Fibroblast of lung (primary cell): ENCODE results near the gene AFTPH.

Experiments
- EZH2 ChIP-seq: IDR thresholded peaks from 2 replicates; pipeline ENCODE4 v1.5.1; 2012; ENCODE audit warnings: low read length, control low read depth, mild to moderate bottlenecking; ENCODE audit errors: missing control alignments
- TF ChIP-seq, protein P1 (sequence below), 2 donors: IDR thresholded peaks in 1 of 2; conservative IDR thresholded peaks in 1 of 2; 1 replicate in 1 of 2; 2 replicates in 1 of 2; pipeline ENCODE4 v1.5.1; 2011 to 2012; ENCODE audit warnings: low read length in 2 of 2, control low read depth in 1 of 2, inconsistent platforms in 1 of 2, low read depth in 1 of 2, mild to moderate bottlenecking in 1 of 2

DNA sequence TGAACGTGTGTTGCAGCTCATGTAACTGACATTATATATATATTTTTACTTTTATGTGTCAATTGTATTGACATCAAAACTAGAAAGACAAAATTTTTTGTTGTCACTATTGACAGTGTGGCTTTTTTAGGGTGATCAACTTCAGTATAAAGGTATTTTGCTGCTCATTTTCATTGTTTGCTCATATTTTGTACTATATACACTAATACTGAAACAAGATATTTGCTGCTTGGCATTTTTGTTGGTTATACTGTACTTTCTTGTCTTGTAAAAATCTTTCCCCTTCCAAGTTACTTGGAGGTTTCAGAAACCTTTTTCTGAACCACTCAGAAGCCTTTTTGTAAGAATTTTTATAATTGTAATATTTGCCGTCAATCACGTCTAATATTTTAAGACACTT is 16.5 kb downstream of the AFTPH start:
- TF ChIP-seq, protein P1, sequence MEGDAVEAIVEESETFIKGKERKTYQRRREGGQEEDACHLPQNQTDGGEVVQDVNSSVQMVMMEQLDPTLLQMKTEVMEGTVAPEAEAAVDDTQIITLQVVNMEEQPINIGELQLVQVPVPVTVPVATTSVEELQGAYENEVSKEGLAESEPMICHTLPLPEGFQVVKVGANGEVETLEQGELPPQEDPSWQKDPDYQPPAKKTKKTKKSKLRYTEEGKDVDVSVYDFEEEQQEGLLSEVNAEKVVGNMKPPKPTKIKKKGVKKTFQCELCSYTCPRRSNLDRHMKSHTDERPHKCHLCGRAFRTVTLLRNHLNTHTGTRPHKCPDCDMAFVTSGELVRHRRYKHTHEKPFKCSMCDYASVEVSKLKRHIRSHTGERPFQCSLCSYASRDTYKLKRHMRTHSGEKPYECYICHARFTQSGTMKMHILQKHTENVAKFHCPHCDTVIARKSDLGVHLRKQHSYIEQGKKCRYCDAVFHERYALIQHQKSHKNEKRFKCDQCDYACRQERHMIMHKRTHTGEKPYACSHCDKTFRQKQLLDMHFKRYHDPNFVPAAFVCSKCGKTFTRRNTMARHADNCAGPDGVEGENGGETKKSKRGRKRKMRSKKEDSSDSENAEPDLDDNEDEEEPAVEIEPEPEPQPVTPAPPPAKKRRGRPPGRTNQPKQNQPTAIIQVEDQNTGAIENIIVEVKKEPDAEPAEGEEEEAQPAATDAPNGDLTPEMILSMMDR (conservative IDR thresholded peaks at IDR 0.05 in 1 of 2, IDR thresholded peaks at IDR 0.05 in 1 of 2; ENCODE audit: low read depth in 1 of 2, low read length in 2 of 2) = no peak
- no peak for TF ChIP-seq EZH2
